Left lung (tissue), 10 donors: ENCODE measurements around the gene COL20A1. TPM values are rescaled to one million over a fixed set of nuclear protein-coding genes. Genes with fewer than 3 reads are reported as not detected.

ENCODE experiments used
- ATAC-seq: fragments of 200-7000 bp; cut with Tn5 transposase; one replicate; pipeline ENCODE4 v1.9.1; 2020; ENCODE audit warnings: moderate library complexity
- DNase-seq, 4 donors: peaks; one replicate each; pipeline ENCODE4 v3.0.0-alpha.2; 2013 to 2020
- H3K27ac ChIP-seq, 2 donors: fragments of 200-600 bp; sonication (generic) in 1 of 2; one replicate each; pipeline versions ENCODE4 v1.5.0 to v1.8.0; 2020 to 2021
- H3K27me3 ChIP-seq, 2 donors: fragments of 200-600 bp; sonication (generic) in 1 of 2; one replicate each; pipeline versions ENCODE4 v1.5.0 to v1.8.0; 2020 to 2021
- H3K36me3 ChIP-seq, 2 donors: fragments of 200-600 bp; sonication (generic) in 1 of 2; one replicate each; pipeline versions ENCODE4 v1.5.0 to v1.8.0; 2020 to 2021
- H3K4me1 ChIP-seq, 2 donors: fragments of 200-600 bp; one replicate each; pipeline ENCODE4 v1.8.0; 2021
- H3K4me3 ChIP-seq, 2 donors: fragments of 200-600 bp; sonication (generic) in 1 of 2; one replicate each; pipeline versions ENCODE4 v1.5.0 to v1.8.0; 2020 to 2021; ENCODE audit warnings: mild to moderate bottlenecking in 1 of 2
- H3K9me3 ChIP-seq, 2 donors: fragments of 200-600 bp; sonication (generic) in 1 of 2; one replicate each; pipeline versions ENCODE4 v1.5.0 to v1.8.0; 2020 to 2021
- intact Hi-C, 2 donors: fragments of 100-400 bp; cut with DNase I; formaldehyde crosslinking; loops; one replicate each; pipeline versions ENCODE4 v1.11.2 to v1.14.2; 2022
- polyA plus RNA-seq, 6 donors: library from polyadenylated mRNA; unstranded; fragments of 120-200 nt; gene quantifications; one replicate each; pipeline ENCODE4 v1.2.1, GENCODE V29; 2013; ENCODE audit not compliant: insufficient read length in 6 of 6
- total RNA-seq, 2 donors: library from RNA; stranded (reverse); fragmentation: NEBNext Ultra II Directional; extraction: Animal tissue kit (Norgen Biotek cat#: 25700); gene quantifications; one replicate each; pipeline ENCODE4 v1.2.1, GENCODE V29; 2021
- TF ChIP-seq, protein P1 (sequence below), 2 donors: fragments of 200-600 bp; sonication (generic) in 1 of 2; IDR thresholded peaks; one replicate each; pipeline versions ENCODE4 v1.5.0 to v1.8.0; 2021; ENCODE audit warnings: antibody characterized with exemption in 2 of 2
- donor health status: DM: no; HTN: yes; CAD: no.
- donor health status: DM: no; HTN: no; CAD: no.

Gene COL20A1
- total and polyA plus RNA-seq, 8 donors: 0.08 to 0.31 (median 0.24) TPM; not detected in 2

DNA sequence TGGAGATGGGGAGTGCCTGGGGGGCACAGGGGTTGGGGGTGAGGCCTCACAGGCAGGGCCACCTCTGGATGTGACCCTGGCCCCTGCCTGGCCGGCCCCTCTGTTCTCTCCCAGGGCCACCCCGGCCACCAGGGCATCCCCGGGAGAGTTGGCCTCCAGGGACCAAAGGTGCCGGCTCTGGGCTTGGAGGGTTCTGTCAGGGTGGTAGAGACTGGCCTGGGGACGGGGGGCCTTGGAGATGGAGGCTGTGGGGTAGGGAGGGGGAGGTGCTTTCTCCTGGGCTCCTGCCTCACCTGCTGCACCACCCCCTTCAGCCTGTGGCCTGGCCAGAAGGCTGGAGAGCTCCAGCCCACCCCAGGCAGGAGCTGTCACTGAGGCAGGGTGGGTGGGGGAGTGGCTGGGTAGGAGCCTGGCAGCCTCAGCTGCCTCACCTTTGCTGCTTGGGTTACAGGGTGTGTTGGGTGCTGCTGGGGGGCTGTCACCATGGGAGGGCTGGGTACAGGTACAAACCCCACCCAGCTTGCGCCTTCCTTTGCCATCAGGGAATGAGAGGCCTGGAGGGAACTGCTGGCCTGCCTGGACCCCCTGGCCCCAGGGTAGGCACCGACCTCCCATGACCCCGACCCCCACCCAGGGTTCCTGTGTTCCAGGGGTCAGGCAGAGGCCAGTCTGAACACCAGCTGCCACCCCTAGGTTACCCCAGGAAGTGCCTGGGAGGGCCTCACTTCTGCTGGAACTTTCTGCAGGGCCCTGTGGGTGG, 32.7 kb downstream of the COL20A1 start:
- intact Hi-C loops: no loop called here
- peak in 1 of 4 donors; percentile 29 for DNase-seq

DNA sequence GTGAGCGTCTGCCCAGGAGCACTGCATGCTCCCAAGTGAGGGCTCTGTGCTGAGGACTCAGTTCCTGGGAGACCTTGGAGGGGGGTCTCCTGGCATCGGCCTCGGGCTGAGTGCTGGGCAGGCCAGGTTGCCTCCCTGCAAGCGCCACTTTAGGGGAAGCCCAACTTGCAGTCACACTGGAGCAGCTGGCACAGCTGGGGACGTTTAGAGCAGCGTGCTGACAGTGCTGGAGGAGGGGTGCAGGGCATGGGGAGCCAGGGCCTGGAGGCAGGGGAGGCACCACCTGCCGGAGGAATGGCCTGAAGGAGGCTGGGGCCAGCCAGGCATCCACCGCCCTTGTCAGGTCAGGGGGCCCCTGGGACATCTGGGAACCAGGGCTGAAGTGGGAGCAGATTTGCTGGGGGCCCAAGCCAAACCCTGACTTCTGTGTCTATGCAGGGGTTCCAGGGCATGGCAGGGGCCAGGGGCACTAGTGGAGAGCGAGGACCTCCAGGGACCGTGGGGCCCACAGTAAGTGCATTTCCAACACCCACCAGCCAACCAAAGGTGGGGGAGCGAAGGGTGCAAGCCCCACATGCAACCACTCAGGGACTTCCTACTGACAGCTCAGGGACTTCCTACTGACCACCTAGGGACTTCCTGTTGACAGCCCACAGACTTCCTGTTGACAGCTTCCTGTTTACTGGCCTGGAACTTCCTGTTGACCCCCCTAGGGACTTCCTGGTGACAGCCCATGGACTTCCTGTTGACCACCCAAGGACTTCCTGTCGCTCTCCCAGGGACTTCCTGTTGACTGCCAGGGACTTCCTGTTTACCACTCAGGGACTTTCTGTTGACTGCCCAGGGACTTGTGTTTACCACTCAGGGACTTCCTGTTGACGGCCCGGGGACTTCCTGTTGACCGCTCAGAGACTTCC, 33.6 kb downstream of the COL20A1 start:
- no peaks in the 10 kb centered on the region for H3K36me3 ChIP-seq
- TF ChIP-seq, protein P1, sequence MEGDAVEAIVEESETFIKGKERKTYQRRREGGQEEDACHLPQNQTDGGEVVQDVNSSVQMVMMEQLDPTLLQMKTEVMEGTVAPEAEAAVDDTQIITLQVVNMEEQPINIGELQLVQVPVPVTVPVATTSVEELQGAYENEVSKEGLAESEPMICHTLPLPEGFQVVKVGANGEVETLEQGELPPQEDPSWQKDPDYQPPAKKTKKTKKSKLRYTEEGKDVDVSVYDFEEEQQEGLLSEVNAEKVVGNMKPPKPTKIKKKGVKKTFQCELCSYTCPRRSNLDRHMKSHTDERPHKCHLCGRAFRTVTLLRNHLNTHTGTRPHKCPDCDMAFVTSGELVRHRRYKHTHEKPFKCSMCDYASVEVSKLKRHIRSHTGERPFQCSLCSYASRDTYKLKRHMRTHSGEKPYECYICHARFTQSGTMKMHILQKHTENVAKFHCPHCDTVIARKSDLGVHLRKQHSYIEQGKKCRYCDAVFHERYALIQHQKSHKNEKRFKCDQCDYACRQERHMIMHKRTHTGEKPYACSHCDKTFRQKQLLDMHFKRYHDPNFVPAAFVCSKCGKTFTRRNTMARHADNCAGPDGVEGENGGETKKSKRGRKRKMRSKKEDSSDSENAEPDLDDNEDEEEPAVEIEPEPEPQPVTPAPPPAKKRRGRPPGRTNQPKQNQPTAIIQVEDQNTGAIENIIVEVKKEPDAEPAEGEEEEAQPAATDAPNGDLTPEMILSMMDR (IDR thresholded peaks at IDR 0.05): no peak
- intact Hi-C loops: no loop called here
- DNase-seq (peak in 1 of 4 donors; percentile 47), ATAC-seq (no peak)
- H3K9me3 ChIP-seq: peaks cover 0 to 8% of the 10 kb centered on the region in 2 donors
- peak overlapping the region in 1 of 2 donors; percentile 70 for H3K27ac ChIP-seq
- peaks cover 0 to 61% of the 10 kb centered on the region in 2 donors for H3K27me3 ChIP-seq
- H3K4me1 ChIP-seq: no peaks in the 10 kb centered on the region
- H3K4me3 ChIP-seq: no peak overlapping the region

More for the DNA sequence above, 32.7 kb downstream of the COL20A1 start:
- no peak for ATAC-seq
- Histone ChIP-seq H3K9me3 (peaks cover 0 to 7% of the 10 kb centered on the region in 2 donors), H3K36me3 (no peaks in the 10 kb centered on the region), H3K4me3 (no peak overlapping the region), H3K27ac (no peak overlapping the region), H3K4me1 (no peaks in the 10 kb centered on the region), H3K27me3 (peaks cover 0 to 60% of the 10 kb centered on the region in 2 donors)
- TF ChIP-seq, protein P1 (IDR thresholded peaks at IDR 0.05): no peak

DNA sequence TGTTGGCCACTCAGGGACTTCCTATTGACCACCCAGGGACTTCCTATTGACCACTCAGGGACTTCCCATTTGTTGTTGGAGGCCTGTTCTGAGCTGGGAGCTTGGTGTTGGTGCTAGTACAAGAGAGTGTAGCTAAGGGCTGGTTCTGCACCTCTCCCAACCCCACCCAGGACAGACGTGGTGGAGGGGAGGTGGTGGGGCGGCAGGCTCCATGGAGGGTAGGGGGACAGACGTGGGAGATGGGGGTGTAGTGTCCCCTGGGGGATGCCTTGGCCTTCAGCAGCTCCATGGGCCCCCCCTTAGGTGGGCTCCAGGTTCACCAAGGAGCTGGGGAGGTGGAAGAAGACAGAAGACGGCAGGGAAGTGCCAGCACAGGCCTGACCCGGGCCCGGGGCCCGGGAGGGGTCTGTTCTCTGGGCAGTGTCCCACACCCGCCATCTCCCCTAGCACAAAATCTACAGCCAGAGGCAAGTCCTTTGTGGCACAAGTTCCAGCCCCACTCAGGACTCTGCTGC, 34.3 kb downstream of the COL20A1 start:
- DNase-seq (peak in 1 of 4 donors; percentile 24), ATAC-seq (no peak)
- Histone ChIP-seq H3K36me3 (no peaks in the 10 kb centered on the region), H3K27me3 (peaks cover 0 to 60% of the 10 kb centered on the region in 2 donors), H3K27ac (peak overlapping the region in 1 of 2 donors; percentile 70), H3K4me1 (no peaks in the 10 kb centered on the region), H3K9me3 (peaks cover 0 to 15% of the 10 kb centered on the region in 2 donors), H3K4me3 (no peak overlapping the region)
- intact Hi-C loops: no loop called here
- TF ChIP-seq, protein P1 (IDR thresholded peaks at IDR 0.05): no peak

DNA sequence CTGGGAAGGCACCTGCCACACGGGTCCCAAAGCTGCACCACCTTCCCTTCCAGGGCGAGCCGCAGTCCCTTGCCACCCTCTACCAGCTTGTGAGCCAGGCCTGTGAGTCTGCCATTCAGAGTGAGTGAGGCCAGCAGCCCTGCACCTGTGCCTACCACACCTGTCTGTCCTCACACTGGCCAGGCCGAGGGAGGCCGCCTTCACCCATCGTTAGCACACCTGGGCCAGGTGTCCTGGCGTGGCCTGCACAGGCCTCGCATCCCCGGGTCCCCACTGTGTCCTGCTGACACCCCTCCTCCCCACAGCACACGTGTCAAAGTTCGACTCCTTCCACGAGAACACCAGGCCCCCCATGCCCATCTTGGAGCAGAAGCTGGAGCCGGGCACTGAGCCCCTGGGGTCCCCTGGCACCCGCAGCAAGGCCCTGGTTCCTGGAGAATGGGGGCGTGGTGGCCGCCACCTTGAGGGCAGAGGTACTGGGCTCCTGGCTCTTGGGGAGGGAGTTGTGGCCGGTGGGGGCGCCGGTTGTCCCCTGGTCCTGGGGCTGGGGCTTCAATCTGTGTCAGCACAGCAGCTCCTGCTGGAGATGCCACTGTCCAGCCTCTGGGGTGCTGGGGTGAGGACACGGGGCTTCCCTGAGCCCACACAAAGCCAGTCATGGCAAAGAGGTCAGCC, 35.2 kb downstream of the COL20A1 start:
- Histone ChIP-seq H3K9me3 (peaks cover 0 to 17% of the 10 kb centered on the region in 2 donors), H3K36me3 (no peaks in the 10 kb centered on the region), H3K27ac (no peak overlapping the region), H3K27me3 (peaks cover 0 to 60% of the 10 kb centered on the region in 2 donors), H3K4me3 (no peak overlapping the region), H3K4me1 (no peaks in the 10 kb centered on the region)
- TF ChIP-seq, protein P1 (IDR thresholded peaks at IDR 0.05): no peak
- no peak for ATAC-seq
- DNase-seq: peak in 1 of 4 donors; percentile 57
- intact Hi-C loops: no loop called here
